PC-9 (cell line): ENCODE results near the gene DST. TPM values are rescaled to one million over a fixed set of nuclear protein-coding genes. Genes with fewer than 3 reads are reported as not detected.

Experiments
- BruUV-seq: library from RNA; stranded (reverse); fragments of 400-500 nt; replicated peaks from 2 replicates; lab custom pipeline; 2021; lab: Mats Ljungman, UMichigan
- CTCF ChIA-PET: fragments of 300-600 bp; sonication (Branson Sonifier 250); formaldehyde crosslinking; loops from one replicate; lab custom pipeline; 2022; ENCODE audit warnings: antibody characterized with exemption; lab: Charles Lee
- POLR2A ChIA-PET: fragments of 300-600 bp; sonication (Branson Sonifier 250); formaldehyde crosslinking; loops from one replicate; lab custom pipeline; 2022; ENCODE audit warnings: antibody characterized with exemption; ENCODE audit not compliant: unreplicated experiment; lab: Charles Lee
- DNase-seq, 2 experiments: peaks; one replicate each; pipeline versions ENCODE4 v3.0.0 to v3.0.0-alpha.2; 2015 to 2022; ENCODE audit warnings: mixed read lengths in 1 of 2
- H2AFZ ChIP-seq: fragments of 200-600 bp; sonication (generic); 2 replicates; pipeline ENCODE4 v1.8.1; 2017; ENCODE audit warnings: antibody characterized with exemption
- H3F3A ChIP-seq: fragments of 200-600 bp; sonication (generic); 2 replicates; pipeline ENCODE4 v1.8.1; 2017; ENCODE audit warnings: antibody characterized with exemption, mild to moderate bottlenecking, low read depth; ENCODE audit not compliant: insufficient read depth
- H3K27ac ChIP-seq: fragments of 200-600 bp; sonication (generic); 2 replicates; pipeline ENCODE4 v1.6.1; 2016; ENCODE audit warnings: mixed run types
- H3K27me3 ChIP-seq: fragments of 200-600 bp; sonication (generic); 2 replicates; pipeline ENCODE4 v1.6.1; 2016; ENCODE audit warnings: low read depth, mixed run types; ENCODE audit not compliant: insufficient read depth
- H3K36me3 ChIP-seq: fragments of 200-600 bp; sonication (generic); 2 replicates; pipeline ENCODE4 v1.6.1; 2016; ENCODE audit warnings: low read depth, mixed run types
- H3K4me1 ChIP-seq: fragments of 200-600 bp; sonication (generic); replicated peaks from 2 replicates; pipeline ENCODE4 v1.6.1; 2016; ENCODE audit warnings: mixed run types; ENCODE audit not compliant: insufficient read depth
- H3K4me2 ChIP-seq: fragments of 200-600 bp; sonication (generic); 2 replicates; pipeline ENCODE4 v1.6.1; 2017; ENCODE audit warnings: mixed run types
- H3K4me3 ChIP-seq: fragments of 200-600 bp; sonication (generic); 2 replicates; pipeline ENCODE4 v1.6.1; 2016; ENCODE audit warnings: mixed run types
- H3K79me2 ChIP-seq: fragments of 200-600 bp; sonication (generic); 2 replicates; pipeline ENCODE4 v1.6.1; 2017; ENCODE audit warnings: low read depth, mixed run types
- H3K9me2 ChIP-seq: fragments of 200-600 bp; sonication (generic); 2 replicates; pipeline ENCODE4 v1.8.1; 2017; ENCODE audit warnings: mild to moderate bottlenecking; ENCODE audit not compliant: insufficient read depth
- H3K9me3 ChIP-seq: fragments of 200-600 bp; sonication (generic); 2 replicates; pipeline ENCODE4 v1.8.1; 2016; ENCODE audit warnings: low read depth; ENCODE audit not compliant: insufficient read depth
- H4K20me1 ChIP-seq: fragments of 200-600 bp; sonication (generic); 2 replicates; pipeline ENCODE4 v1.8.1; 2017; ENCODE audit not compliant: insufficient read depth
- EZH2 ChIP-seq: fragments of 200-600 bp; sonication (generic); IDR thresholded peaks from 2 replicates; pipeline ENCODE4 v1.8.0; 2017; ENCODE audit warnings: antibody characterized with exemption, low read depth
- intact Hi-C: fragments of 100-400 bp; cut with micrococcal nuclease; formaldehyde crosslinking; loops from one replicate; pipeline ENCODE4 v1.10.0; 2022; ENCODE audit not compliant: unreplicated experiment
- total RNA-seq: library from RNA; stranded (reverse); gene quantifications from 2 replicates; pipeline ENCODE4 v1.2.3, GENCODE V29; 2021
- TF ChIP-seq, protein P1 (sequence below): fragments of 200-600 bp; sonication (generic); conservative IDR thresholded peaks from 2 replicates; pipeline ENCODE4 v1.6.1; 2017; ENCODE audit warnings: mixed run types, antibody characterized with exemption, mild to moderate bottlenecking, moderate library complexity

Gene DST
- total RNA-seq, 1 experiment from 2014 or later = 217 TPM

DNA sequence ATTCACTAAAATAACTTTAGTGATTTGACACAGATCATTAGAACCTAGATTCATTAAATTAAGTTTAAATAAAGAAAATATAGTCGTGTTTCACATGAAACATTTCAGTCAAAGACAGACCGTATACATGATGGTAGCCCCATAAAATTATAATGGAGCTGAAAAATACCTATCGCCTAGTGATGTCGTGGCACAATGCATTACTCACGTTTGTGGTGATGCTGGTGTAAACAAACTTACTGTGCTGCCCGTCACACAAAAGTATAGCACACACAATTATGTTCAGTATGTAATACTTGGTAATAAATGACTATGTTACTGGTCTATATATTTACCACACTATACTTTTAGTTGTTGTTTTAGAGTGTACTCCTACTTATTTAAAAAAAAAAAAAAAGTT is 17.3 kb downstream of the DST start:
- H3K36me3 ChIP-seq = peaks cover 38% of the 10 kb centered on the region
- H3K27me3 ChIP-seq = no peaks in the 10 kb centered on the region
- peaks cover 4% of the 10 kb centered on the region; the same call in 1 of the 2 replicates for H3F3A ChIP-seq
- TF ChIP-seq, protein P1, sequence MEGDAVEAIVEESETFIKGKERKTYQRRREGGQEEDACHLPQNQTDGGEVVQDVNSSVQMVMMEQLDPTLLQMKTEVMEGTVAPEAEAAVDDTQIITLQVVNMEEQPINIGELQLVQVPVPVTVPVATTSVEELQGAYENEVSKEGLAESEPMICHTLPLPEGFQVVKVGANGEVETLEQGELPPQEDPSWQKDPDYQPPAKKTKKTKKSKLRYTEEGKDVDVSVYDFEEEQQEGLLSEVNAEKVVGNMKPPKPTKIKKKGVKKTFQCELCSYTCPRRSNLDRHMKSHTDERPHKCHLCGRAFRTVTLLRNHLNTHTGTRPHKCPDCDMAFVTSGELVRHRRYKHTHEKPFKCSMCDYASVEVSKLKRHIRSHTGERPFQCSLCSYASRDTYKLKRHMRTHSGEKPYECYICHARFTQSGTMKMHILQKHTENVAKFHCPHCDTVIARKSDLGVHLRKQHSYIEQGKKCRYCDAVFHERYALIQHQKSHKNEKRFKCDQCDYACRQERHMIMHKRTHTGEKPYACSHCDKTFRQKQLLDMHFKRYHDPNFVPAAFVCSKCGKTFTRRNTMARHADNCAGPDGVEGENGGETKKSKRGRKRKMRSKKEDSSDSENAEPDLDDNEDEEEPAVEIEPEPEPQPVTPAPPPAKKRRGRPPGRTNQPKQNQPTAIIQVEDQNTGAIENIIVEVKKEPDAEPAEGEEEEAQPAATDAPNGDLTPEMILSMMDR = no peak
- no peak for TF ChIP-seq EZH2
- DNase-seq = no peak
- intact Hi-C loops = no loop called here
- H3K4me2 ChIP-seq = no peak overlapping the region
- ChIA-PET POLR2A (interaction anchor here (0.5 kb wide), 1 partner anchor 145 kb away, joined by 3 read pairs; no protein-coding TSS in a partner anchor), CTCF (no interaction called here)
- no peaks in the 10 kb centered on the region for H4K20me1 ChIP-seq
- no TSS peak for BruUV-seq
- no peaks in the 10 kb centered on the region for H3K9me2 ChIP-seq
- no peak overlapping the region for H3K4me3 ChIP-seq
- H3K79me2 ChIP-seq = no peaks in the 10 kb centered on the region
- H2AFZ ChIP-seq = no peak overlapping the region
- H3K9me3 ChIP-seq = no peaks in the 10 kb centered on the region; the same call in 1 of the 2 replicates
- H3K4me1 ChIP-seq = no peaks in the 10 kb centered on the region
- no peak overlapping the region for H3K27ac ChIP-seq

DNA sequence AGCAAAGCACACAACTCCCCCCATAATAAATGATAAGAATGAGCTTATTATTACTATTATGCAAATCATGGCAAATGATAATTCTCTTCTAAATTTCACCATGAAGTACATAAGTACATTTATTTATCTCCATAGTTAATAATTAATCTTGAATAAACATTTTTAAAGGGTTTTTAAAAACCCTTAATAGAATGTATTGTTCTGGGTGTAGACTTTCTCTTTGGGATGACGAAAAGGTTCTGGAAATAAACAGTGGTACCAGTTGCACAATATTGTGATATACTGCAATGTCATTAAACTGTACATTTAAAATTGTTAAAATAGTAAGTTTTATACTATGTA is 18.0 kb downstream of the DST start:
- no peak overlapping the region for H2AFZ ChIP-seq
- TF ChIP-seq EZH2 = no peak
- intact Hi-C loops = no loop called here
- H3K9me2 ChIP-seq = no peaks in the 10 kb centered on the region
- DNase-seq = no peak
- ChIA-PET POLR2A (interaction anchor here (0.5 kb wide), 1 partner anchor 146 kb away, joined by 3 read pairs; no protein-coding TSS in a partner anchor), CTCF (no interaction called here)
- H4K20me1 ChIP-seq = no peaks in the 10 kb centered on the region
- no peaks in the 10 kb centered on the region for H3K79me2 ChIP-seq
- H3K4me2 ChIP-seq = no peak overlapping the region
- H3F3A ChIP-seq = peaks cover 4% of the 10 kb centered on the region; the same call in 1 of the 2 replicates
- no peaks in the 10 kb centered on the region for H3K27me3 ChIP-seq
- H3K9me3 ChIP-seq = no peaks in the 10 kb centered on the region; the same call in 1 of the 2 replicates
- H3K27ac ChIP-seq = no peak overlapping the region
- H3K36me3 ChIP-seq = peaks cover 34% of the 10 kb centered on the region
- BruUV-seq = no TSS peak
- no peaks in the 10 kb centered on the region for H3K4me1 ChIP-seq
- H3K4me3 ChIP-seq = no peak overlapping the region

DNA sequence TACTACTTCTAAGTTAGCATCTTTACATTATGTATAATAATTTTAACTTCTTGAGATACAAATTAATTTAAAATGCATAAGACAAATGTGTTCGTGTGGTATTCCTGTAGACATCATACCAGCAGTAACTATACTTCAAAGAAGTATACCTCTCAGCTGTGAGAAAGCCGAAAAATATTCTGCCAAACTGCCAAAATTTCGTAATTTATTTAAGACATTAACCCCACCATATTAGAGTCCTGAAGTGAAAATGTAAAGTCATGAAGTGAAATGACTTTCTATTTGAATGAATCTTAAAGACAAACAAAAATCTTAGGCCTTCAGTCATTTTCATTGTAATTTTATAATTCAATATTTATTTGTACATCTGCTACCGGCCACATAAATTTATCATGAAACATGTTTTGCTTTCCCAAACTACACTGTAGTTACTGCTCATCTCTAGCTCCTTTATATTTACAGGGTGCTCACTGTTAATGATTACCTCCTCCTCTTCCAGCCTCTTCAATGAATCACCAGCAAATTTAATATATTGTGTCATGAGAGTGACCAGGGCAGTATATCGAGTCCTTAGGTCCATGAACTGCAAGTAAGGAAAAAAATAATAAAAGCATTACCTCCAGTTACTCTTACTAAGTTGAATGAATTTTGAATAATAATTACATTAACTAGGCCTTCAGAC is 18.5 kb downstream of the DST start:
- BruUV-seq = no TSS peak
- ChIA-PET CTCF (no interaction called here), POLR2A (no interaction called here)
- Histone ChIP-seq H4K20me1 (no peaks in the 10 kb centered on the region), H3K4me2 (no peak overlapping the region), H3K79me2 (no peaks in the 10 kb centered on the region), H3F3A (peaks cover 4% of the 10 kb centered on the region; the same call in 1 of the 2 replicates), H3K4me1 (no peaks in the 10 kb centered on the region), H2AFZ (no peak overlapping the region), H3K27me3 (no peaks in the 10 kb centered on the region), H3K27ac (no peak overlapping the region), H3K4me3 (no peak overlapping the region), H3K9me2 (no peaks in the 10 kb centered on the region), H3K9me3 (no peaks in the 10 kb centered on the region; the same call in 1 of the 2 replicates), H3K36me3 (peaks cover 32% of the 10 kb centered on the region)
- no peak for DNase-seq
- no peak for TF ChIP-seq EZH2
- TF ChIP-seq, protein P1 = no peak
- intact Hi-C loops = no loop called here
